HepG2 (cell line): ENCODE measurements around the gene TATDN3. TPM values are rescaled to one million over a fixed set of nuclear protein-coding genes. Genes with fewer than 3 reads are reported as not detected.
A peak's percentile ranks its signal among the peaks of the same experiment; 100 is the strongest.

Source experiments
- ATAC-seq: fragments of 200-7000 bp; cut with Tn5 transposase; 3 replicates; pipeline ENCODE4 v1.9.1; 2020; ENCODE audit warnings: mild to moderate bottlenecking, moderate library complexity
- Bru-seq: library from RNA; stranded (reverse); fragments of 400-500 nt; gene quantifications from one replicate; lab custom pipeline; 2021; lab: Mats Ljungman, UMichigan
- BruChase-seq, 2 experiments: library from RNA; stranded (reverse); fragments of 400-500 nt; gene quantifications; one replicate each; lab custom pipeline; 2021; lab: Mats Ljungman, UMichigan
- BruUV-seq: library from RNA; stranded (reverse); fragments of 400-500 nt; replicated peaks from 2 replicates; lab custom pipeline; 2021; lab: Mats Ljungman, UMichigan
- CTCF ChIA-PET: fragments of 300-600 bp; formaldehyde crosslinking; extraction: SDS; loops from one replicate; lab custom pipeline; 2021; ENCODE audit warnings: low total read pairs, inconsistent platforms, low intra/inter-chr PET ratio; lab: Yijun Ruan, JAX
- POLR2A ChIA-PET: fragments of 350-600 bp; sonication (Branson Sonifier 250); formaldehyde crosslinking; loops from one replicate; lab custom pipeline; 2020; ENCODE audit warnings: antibody characterized with exemption, inconsistent platforms; lab: Yijun Ruan, JAX
- DNase-seq: peaks from one replicate; pipeline ENCODE4 v3.0.0-alpha.2; 2015; ENCODE audit warnings: low spot score
- FAIRE-seq: peaks from 3 replicates; lab custom pipeline; 2011; peaks lifted over from hg19 to GRCh38; lab: Jason Lieb, UNC
- H2AFZ ChIP-seq: one replicate; pipeline ENCODE4 v1.6.1; 2011; ENCODE audit warnings: low read length, inconsistent platforms
- H3K27ac ChIP-seq: fragments of 300-600 bp; 3 replicates; pipeline ENCODE4 v1.8.0; 2011; ENCODE audit warnings: mixed run types, mild to moderate bottlenecking, mixed read lengths, low read length, inconsistent platforms; ENCODE audit not compliant: insufficient read depth; ENCODE audit errors: extremely low read length
- H3K27me3 ChIP-seq, 2 experiments: fragments of 200-600 bp in 1 of 2; 2 replicates in 1 of 2; 3 replicates in 1 of 2; pipeline versions ENCODE4 v1.6.0 to v1.8.0; 2011; ENCODE audit warnings: low read length in 2 of 2, mild to moderate bottlenecking in 2 of 2, moderate library complexity in 2 of 2, inconsistent platforms in 1 of 2; ENCODE audit not compliant: insufficient read depth in 2 of 2, control insufficient read depth in 1 of 2
- H3K36me3 ChIP-seq, 2 experiments: fragments of 200-600 bp in 1 of 2; replicated peaks in 1 of 2; 2 replicates in 1 of 2; 3 replicates in 1 of 2; pipeline versions ENCODE4 v1.5.1 to v1.8.0; 2011; ENCODE audit warnings: low read length in 2 of 2, inconsistent platforms in 1 of 2; ENCODE audit not compliant: insufficient read depth in 2 of 2, control insufficient read depth in 1 of 2
- H3K4me1 ChIP-seq: 2 replicates; pipeline ENCODE4 v1.5.1; 2012; ENCODE audit warnings: low read length, inconsistent platforms; ENCODE audit not compliant: insufficient read depth
- H3K4me2 ChIP-seq: 2 replicates; pipeline ENCODE4 v1.6.0; 2011; ENCODE audit warnings: low read depth, low read length, inconsistent platforms
- H3K4me3 ChIP-seq, 3 experiments: fragments of 200-600 bp in 1 of 3; sonication (generic), shearing (Covaris generic) in 1 of 3; replicated peaks in 1 of 3; 2 replicates each; pipeline ENCODE4 v1.5.1; 2011 to 2016; ENCODE audit warnings: low read length in 3 of 3, inconsistent platforms in 2 of 3, low read depth in 2 of 3, mild to moderate bottlenecking in 2 of 3, control low read depth in 1 of 3, mixed read lengths in 1 of 3; ENCODE audit not compliant: insufficient read depth in 1 of 3
- H3K79me2 ChIP-seq: one replicate; pipeline ENCODE4 v1.6.1; 2011; ENCODE audit warnings: low read length, inconsistent platforms; ENCODE audit not compliant: insufficient read depth
- H3K9ac ChIP-seq: 2 replicates; pipeline ENCODE4 v1.6.0; 2011; ENCODE audit warnings: mild to moderate bottlenecking, low read depth, low read length, inconsistent platforms; ENCODE audit not compliant: insufficient read depth
- H3K9me3 ChIP-seq: 2 replicates; pipeline ENCODE4 v1.5.1; 2012; ENCODE audit warnings: mild to moderate bottlenecking, low read length
- H4K20me1 ChIP-seq: 2 replicates; pipeline ENCODE4 v1.6.0; 2011; ENCODE audit warnings: inconsistent platforms, mild to moderate bottlenecking, low read length, moderate library complexity; ENCODE audit not compliant: insufficient read depth
- ATRX ChIP-seq: sonication (generic); formaldehyde crosslinking; IDR thresholded peaks from 2 replicates; pipeline ENCODE4 v1.4.0; 2020; ENCODE audit warnings: missing genetic modification reagents, borderline replicate concordance
- FOXP1 ChIP-seq, 2 experiments: fragments of 450-650 bp in 1 of 2; IDR thresholded peaks; 2 replicates each; pipeline ENCODE4 v1.6.1; 2017 to 2018; ENCODE audit warnings: antibody characterized with exemption in 1 of 2
- HMGA1 ChIP-seq: sonication (generic); formaldehyde crosslinking; conservative IDR thresholded peaks from 2 replicates; pipeline ENCODE4 v1.4.0; 2020; ENCODE audit warnings: missing genetic modification reagents
- KLF13 ChIP-seq: sonication (generic); formaldehyde crosslinking; IDR thresholded peaks from 2 replicates; pipeline ENCODE4 v1.4.0; 2020; ENCODE audit warnings: mild to moderate bottlenecking, missing genetic modification reagents
- TCF7L2 ChIP-seq: IDR thresholded peaks from 2 replicates; pipeline ENCODE4 v1.6.1; 2011; ENCODE audit warnings: mild to moderate bottlenecking, low read depth, low read length, moderate library complexity
- U2AF1 ChIP-seq: fragments of 200-400 bp; formaldehyde crosslinking; optimal IDR thresholded peaks from 2 replicates; pipeline ENCODE3; 2017; ENCODE audit warnings: mild to moderate bottlenecking, low read depth, low read length
- ZBTB42 ChIP-seq: sonication (generic); formaldehyde crosslinking; IDR thresholded peaks from 2 replicates; pipeline ENCODE4 v1.5.0; 2020; ENCODE audit warnings: mild to moderate bottlenecking, missing genetic modification reagents
- ZNF160 ChIP-seq: sonication (generic); formaldehyde crosslinking; IDR thresholded peaks from 2 replicates; pipeline ENCODE4 v1.8.0; 2022; ENCODE audit warnings: mild to moderate bottlenecking, inconsistent platforms, missing genetic modification reagents
- ZNF749 ChIP-seq: sonication (generic); formaldehyde crosslinking; IDR thresholded peaks from 2 replicates; pipeline ENCODE4 v1.8.0; 2022; ENCODE audit warnings: mild to moderate bottlenecking, missing genetic modification reagents, moderate library complexity, borderline replicate concordance
- WGBS: methylation state at CpG from one replicate; pipeline ENCODE4 v1.1.6; 2017; ENCODE audit warnings: low lambda C conversion rate; 5-methylcytosine and 5-hydroxymethylcytosine counted together
- in situ Hi-C: cut with HindIII; loops from 2 replicates; pipeline ENCODE4 v1.10.0; 2017; ENCODE audit warnings: low pct_unique_long_range_greater_than_20kb; ENCODE audit not compliant: extremely low pct_ligation_motif_present
- intact Hi-C: fragments of 100-400 bp; cut with micrococcal nuclease; formaldehyde crosslinking; loops from one replicate; pipeline ENCODE4 v1.10.0; 2022; ENCODE audit not compliant: unreplicated experiment
- long read RNA-seq, 2 experiments: library from RNA in 1 of 2; library from polyadenylated mRNA in 1 of 2; stranded (forward) in 1 of 2; unstranded in 1 of 2; transcript quantifications; one replicate each; pipeline ENCODE4 v2.0.0, GENCODE V29; 2019 to 2022
- polyA minus RNA-seq, 3 experiments: library from RNA; depleted of rRNA, polyadenylated mRNA; stranded (reverse); fragments of >200 nt; gene quantifications; 2 replicates each; pipeline ENCODE4 v1.2.3, GENCODE V29; 2011; ENCODE audit warnings: low replicate concordance in 1 of 3
- polyA plus RNA-seq, 8 experiments: library from polyadenylated mRNA; depleted of rRNA in 3 of 8; stranded (reverse) in 7 of 8; unstranded in 1 of 8; fragments of >200 nt; fragmentation: Illumina TruSeq in 4 of 8; extraction: Trizol in 4 of 8; gene quantifications; 2 replicates each; pipeline versions ENCODE4 v1.2.1 to v1.2.3, GENCODE V29; 2011 to 2016; ENCODE audit warnings: low read depth in 4 of 8, missing spikeins in 1 of 8, mixed read lengths in 1 of 8; ENCODE audit not compliant: insufficient read depth in 1 of 8
- total RNA-seq, 5 experiments: library from RNA; depleted of rRNA; stranded (reverse); fragments of >200 nt; fragmentation: Illumina TruSeq; extraction: Trizol; gene quantifications; 2 replicates each; pipeline ENCODE4 v1.2.3, GENCODE V29; 2016; ENCODE audit warnings: low read depth in 1 of 5
- TF ChIP-seq, protein P1 (sequence below): IDR thresholded peaks from 2 replicates; pipeline ENCODE4 v1.6.1; 2016; ENCODE audit warnings: missing compliant biosample characterization, missing genetic modification reagents, borderline replicate concordance
- TF ChIP-seq, protein P2 (sequence below): sonication (generic); formaldehyde crosslinking; IDR thresholded peaks from 2 replicates; pipeline ENCODE4 v1.5.0; 2020; ENCODE audit warnings: mild to moderate bottlenecking, missing genetic modification reagents, moderate library complexity
- TF ChIP-seq, protein P3 (sequence below): sonication (generic); formaldehyde crosslinking; IDR thresholded peaks from 2 replicates; pipeline ENCODE4 v1.4.0; 2020; ENCODE audit warnings: missing genetic modification reagents

The TATDN3 gene
- 8.6 and 10.7 TPM in 2 replicates for total RNA-seq (2016; rRNA removed; fragmentation: Illumina TruSeq; extraction: Trizol)
- total RNA-seq (2016; cell fraction: cytosol; rRNA removed; fragmentation: Illumina TruSeq; extraction: Trizol; ENCODE audit: low read depth) = 1.1 and 1.7 TPM in 2 replicates
- 7.9 and 9.4 TPM in 2 replicates for total RNA-seq (2016; cell fraction: insoluble cytoplasmic fraction; rRNA removed; fragmentation: Illumina TruSeq; extraction: Trizol)
- 3.5 and 5.2 TPM in 2 replicates for total RNA-seq (2016; cell fraction: membrane; rRNA removed; fragmentation: Illumina TruSeq; extraction: Trizol)
- total RNA-seq (2016; cell fraction: nucleus; rRNA removed; fragmentation: Illumina TruSeq; extraction: Trizol) = 6.4 and 7.0 TPM in 2 replicates
- polyA plus RNA-seq (2011; rRNA removed) = 6.9 and 7.3 TPM in 2 replicates
- 3.9 and 5.7 TPM in 2 replicates for polyA plus RNA-seq (2011; cell fraction: cytosol; rRNA removed)
- 4.0 and 5.4 TPM in 2 replicates for polyA plus RNA-seq (2011; cell fraction: nucleus; rRNA removed)
- polyA plus RNA-seq (2012) = 7.4 and 7.5 TPM in 2 replicates
- 1.7 and 2.9 TPM in 2 replicates for polyA plus RNA-seq (2016; cell fraction: cytosol; fragmentation: Illumina TruSeq; extraction: Trizol; ENCODE audit: low read depth)
- 10.3 and 10.7 TPM in 2 replicates for polyA plus RNA-seq (2016; cell fraction: insoluble cytoplasmic fraction; fragmentation: Illumina TruSeq; extraction: Trizol; ENCODE audit: low read depth)
- polyA plus RNA-seq (2016; cell fraction: membrane; fragmentation: Illumina TruSeq; extraction: Trizol; ENCODE audit: low read depth) = 3.3 and 4.1 TPM in 2 replicates
- 6.2 and 8.3 TPM in 2 replicates for polyA plus RNA-seq (2016; cell fraction: nucleus; fragmentation: Illumina TruSeq; extraction: Trizol; ENCODE audit: insufficient read depth, low read depth)
- polyA minus RNA-seq (2011; rRNA and poly(A)+ RNA removed; ENCODE audit: low replicate concordance) = 2.8 and 5.4 TPM in 2 replicates
- 2.6 and 5.8 TPM in 2 replicates for polyA minus RNA-seq (2011; cell fraction: cytosol; rRNA and poly(A)+ RNA removed)
- polyA minus RNA-seq (2011; cell fraction: nucleus; rRNA and poly(A)+ RNA removed) = 12.6 and 17.0 TPM in 2 replicates
- Bru-seq, nascent RNA = percentile 54 among the genes with signal in this experiment
- BruChase-seq, experiment 1, labeled RNA remaining after a 6-hour chase = percentile 57 among the genes with signal in this experiment
- BruChase-seq, experiment 2, labeled RNA remaining after a 2-hour chase = percentile 51 among the genes with signal in this experiment
- long read RNA-seq, experiment 1, transcript TATDN3-202 (10 exons, 2,389 nt) = major isoform, 5 of 13 reads
- long read RNA-seq, experiment 1, partial matches to known transcripts = 0 of 13 reads
- long read RNA-seq, experiment 1, other reads (novel, unspliced or antisense) = 3 of 13 reads
- long read RNA-seq, experiment 2, partial matches to known transcripts = 1 of 8 reads
- long read RNA-seq, experiment 2, other reads (novel, unspliced or antisense) = 5 of 8 reads

DNA sequence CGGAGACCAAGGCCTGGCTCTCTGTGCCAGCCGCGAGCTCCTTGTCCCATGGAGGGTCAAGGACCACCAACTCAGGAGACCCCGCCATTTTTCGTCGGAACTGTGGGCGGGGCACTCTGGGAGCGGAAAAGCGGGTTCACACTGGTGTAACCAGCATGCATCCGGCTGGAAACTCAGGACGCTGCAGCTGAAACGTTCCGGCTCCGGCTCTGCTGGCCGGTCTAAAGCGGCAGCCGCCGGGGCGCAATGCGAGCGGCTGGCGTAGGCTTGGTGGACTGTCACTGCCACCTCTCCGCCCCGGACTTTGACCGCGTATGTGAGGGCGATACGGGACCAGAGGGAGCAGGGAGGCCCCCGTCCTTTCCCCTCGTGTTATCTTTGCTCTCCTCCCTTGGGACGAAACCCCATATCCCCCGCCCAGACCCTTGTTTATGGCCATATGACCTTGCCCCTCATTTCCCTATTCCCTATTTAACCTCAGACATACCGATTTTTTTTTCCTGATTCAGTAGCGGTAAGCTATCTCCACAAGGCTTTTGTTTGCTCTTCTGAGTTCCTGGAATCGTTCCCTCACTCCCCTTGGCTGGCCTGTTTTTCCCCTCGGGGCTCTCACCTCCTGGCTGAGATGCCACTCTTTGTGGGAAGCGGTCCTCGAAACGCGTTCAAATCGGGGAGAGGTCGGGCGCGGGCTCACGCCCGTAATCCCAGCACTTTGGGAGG, at the start of gene TATDN3, which contains the start of gene NSL1:
TSS of gene TATDN3 (plus strand) at position 219 of the 720 bp plus-strand sequence. CDS start at position 247, 28 bp downstream.
TSS of gene NSL1 (minus strand) at position 102 of the 720 bp plus-strand sequence. CDS start at position 88, 14 bp downstream.
- peak within 1 kb of the TSS; percentile 100 for H3K27ac ChIP-seq
- H3K4me3 ChIP-seq = peak within 1 kb of the TSS; percentile 88 to 92 (median 88)
- peak; percentile 99 for ATAC-seq
- no peaks in the 10 kb centered on the region; a peak in 1 of 5 replicates for H3K27me3 ChIP-seq
- H3K79me2 ChIP-seq = peaks cover 31% of the 10 kb centered on the region
- H2AFZ ChIP-seq = peak within 1 kb of the TSS; percentile 29
- peak within 1 kb of the TSS; percentile 93 for H3K4me2 ChIP-seq
- H4K20me1 ChIP-seq = no peaks in the 10 kb centered on the region; the same call in 1 of the 2 replicates
- POLR2A ChIA-PET = interaction anchor here (0.5 to 5.9 kb wide), 19 partner anchors 9 to 756 kb away, joined by 3 to 80 read pairs (median 4); partner anchors contain the start of genes DTL, FLVCR1 and INTS7
- peak; percentile 54 for FAIRE-seq
- H3K4me1 ChIP-seq = peaks cover 66% of the 10 kb centered on the region
- CTCF ChIA-PET = no interaction called here
- H3K36me3 ChIP-seq = peaks cover 1 to 7% of the 10 kb centered on the region in 2 experiments; a peak in 3 of 5 replicates
- WGBS = 2% methylated on average over 18 of the region's 46 CpGs
- peak within 1 kb of the TSS; percentile 95 for H3K9ac ChIP-seq
- BruUV-seq = TSS peak; percentile 91
- intact Hi-C loops (loop anchor here (1.0 to 5.0 kb wide), 3 partner anchors 24 to 205 kb away; no protein-coding TSS in a partner anchor), in situ Hi-C loops (no loop called here)
- DNase-seq = peak; percentile 93
- H3K9me3 ChIP-seq = no peaks in the 10 kb centered on the region
- peak; percentile 74; the same call in 1 of the 2 replicates for TF ChIP-seq ZBTB42 (CRISPR knock-in tag)
- TF ChIP-seq HMGA1 (CRISPR knock-in tag) = no peak
- TF ChIP-seq U2AF1 = peak; percentile 97
- peak; percentile 93; the same call in 1 of the 2 replicates for TF ChIP-seq KLF13
- no peak for TF ChIP-seq ATRX (CRISPR knock-in tag)
- TF ChIP-seq TCF7L2 = no peak
- peak; percentile 86; the same call in 1 of the 2 replicates for TF ChIP-seq ZNF749 (CRISPR knock-in tag)
- TF ChIP-seq, protein P1, sequence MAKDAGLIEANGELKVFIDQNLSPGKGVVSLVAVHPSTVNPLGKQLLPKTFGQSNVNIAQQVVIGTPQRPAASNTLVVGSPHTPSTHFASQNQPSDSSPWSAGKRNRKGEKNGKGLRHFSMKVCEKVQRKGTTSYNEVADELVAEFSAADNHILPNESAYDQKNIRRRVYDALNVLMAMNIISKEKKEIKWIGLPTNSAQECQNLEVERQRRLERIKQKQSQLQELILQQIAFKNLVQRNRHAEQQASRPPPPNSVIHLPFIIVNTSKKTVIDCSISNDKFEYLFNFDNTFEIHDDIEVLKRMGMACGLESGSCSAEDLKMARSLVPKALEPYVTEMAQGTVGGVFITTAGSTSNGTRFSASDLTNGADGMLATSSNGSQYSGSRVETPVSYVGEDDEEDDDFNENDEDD (CRISPR knock-in tag) = peak; percentile 89
- 0 out of 2 replicates have a peak, but pooled peaks have one; percentile 19 for TF ChIP-seq FOXP1 (IDR thresholded peaks at IDR 0.05)
- peak; percentile 52; the same call in 1 of the 2 replicates for TF ChIP-seq FOXP1 (CRISPR knock-in tag; IDR thresholded peaks at IDR 0.05)
- TF ChIP-seq, protein P2, sequence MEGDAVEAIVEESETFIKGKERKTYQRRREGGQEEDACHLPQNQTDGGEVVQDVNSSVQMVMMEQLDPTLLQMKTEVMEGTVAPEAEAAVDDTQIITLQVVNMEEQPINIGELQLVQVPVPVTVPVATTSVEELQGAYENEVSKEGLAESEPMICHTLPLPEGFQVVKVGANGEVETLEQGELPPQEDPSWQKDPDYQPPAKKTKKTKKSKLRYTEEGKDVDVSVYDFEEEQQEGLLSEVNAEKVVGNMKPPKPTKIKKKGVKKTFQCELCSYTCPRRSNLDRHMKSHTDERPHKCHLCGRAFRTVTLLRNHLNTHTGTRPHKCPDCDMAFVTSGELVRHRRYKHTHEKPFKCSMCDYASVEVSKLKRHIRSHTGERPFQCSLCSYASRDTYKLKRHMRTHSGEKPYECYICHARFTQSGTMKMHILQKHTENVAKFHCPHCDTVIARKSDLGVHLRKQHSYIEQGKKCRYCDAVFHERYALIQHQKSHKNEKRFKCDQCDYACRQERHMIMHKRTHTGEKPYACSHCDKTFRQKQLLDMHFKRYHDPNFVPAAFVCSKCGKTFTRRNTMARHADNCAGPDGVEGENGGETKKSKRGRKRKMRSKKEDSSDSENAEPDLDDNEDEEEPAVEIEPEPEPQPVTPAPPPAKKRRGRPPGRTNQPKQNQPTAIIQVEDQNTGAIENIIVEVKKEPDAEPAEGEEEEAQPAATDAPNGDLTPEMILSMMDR = peak; percentile 53
- TF ChIP-seq, protein P3, sequence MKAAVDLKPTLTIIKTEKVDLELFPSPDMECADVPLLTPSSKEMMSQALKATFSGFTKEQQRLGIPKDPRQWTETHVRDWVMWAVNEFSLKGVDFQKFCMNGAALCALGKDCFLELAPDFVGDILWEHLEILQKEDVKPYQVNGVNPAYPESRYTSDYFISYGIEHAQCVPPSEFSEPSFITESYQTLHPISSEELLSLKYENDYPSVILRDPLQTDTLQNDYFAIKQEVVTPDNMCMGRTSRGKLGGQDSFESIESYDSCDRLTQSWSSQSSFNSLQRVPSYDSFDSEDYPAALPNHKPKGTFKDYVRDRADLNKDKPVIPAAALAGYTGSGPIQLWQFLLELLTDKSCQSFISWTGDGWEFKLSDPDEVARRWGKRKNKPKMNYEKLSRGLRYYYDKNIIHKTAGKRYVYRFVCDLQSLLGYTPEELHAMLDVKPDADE = 0 out of 2 replicates have a peak, but pooled peaks have one; percentile 30
- no peak for TF ChIP-seq ZNF160 (CRISPR knock-in tag)
